ENCODE data around the gene MAN2C1.

Gene MAN2C1

DNA sequence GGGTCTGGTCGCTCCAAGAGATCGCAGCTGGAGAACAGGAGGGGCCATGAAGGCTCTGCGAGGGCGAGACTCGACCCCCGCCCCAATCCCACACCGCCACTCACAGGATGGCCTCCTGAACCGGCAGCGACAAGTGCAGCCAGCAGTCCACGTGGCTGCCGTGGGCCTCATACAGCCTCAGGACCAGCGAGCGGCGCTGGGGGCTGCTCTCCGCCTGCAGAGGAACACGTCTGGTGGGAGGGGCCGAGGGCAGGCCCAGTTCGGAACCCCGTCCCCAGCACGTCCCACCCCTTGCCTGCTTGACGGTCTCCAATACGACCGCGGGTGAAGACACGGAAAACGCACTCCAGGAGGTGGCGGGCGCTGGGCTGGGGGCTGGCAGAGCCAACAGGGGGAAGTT is 12.4 kb downstream of the MAN2C1 start:
- TF ChIP-seq CTCF (IDR thresholded peaks at IDR 0.05) = no peak
- H3K36me3 ChIP-seq (ENCODE audit: control insufficient read depth, insufficient read depth, low read length) = no peaks in the 10 kb centered on the region
- H3K9me3 ChIP-seq (ENCODE audit: control insufficient read depth, low read length) = no peaks in the 10 kb centered on the region

GRCh38 chr15:75355369-75355768 is 13.0 kb downstream of the MAN2C1 start:
- no peaks in the 10 kb centered on the region for H3K9me3 ChIP-seq (ENCODE audit: control insufficient read depth, low read length)
- no peak overlapping the region for H3K9ac ChIP-seq
- H3K4me2 ChIP-seq (ENCODE audit: low read length) = no peak overlapping the region
- TF ChIP-seq CTCF (IDR thresholded peaks at IDR 0.05) = no peak
- no peak overlapping the region for H3K4me3 ChIP-seq (ENCODE audit: low read depth, low read length)
- no peak overlapping the region for H3K27ac ChIP-seq
- H3K27me3 ChIP-seq (ENCODE audit: control insufficient read depth, insufficient read depth, low read length) = no peaks in the 10 kb centered on the region
- H3K36me3 ChIP-seq (ENCODE audit: control insufficient read depth, insufficient read depth, low read length) = no peaks in the 10 kb centered on the region
- H2AFZ ChIP-seq = no peak overlapping the region
- H3K79me2 ChIP-seq = no peaks in the 10 kb centered on the region
- no peaks in the 10 kb centered on the region for H3K4me1 ChIP-seq

More for the DNA sequence above, 12.4 kb downstream of the MAN2C1 start:
- Histone ChIP-seq H3K27me3 (ENCODE audit: control insufficient read depth, insufficient read depth, low read length) (no peaks in the 10 kb centered on the region), H3K4me3 (ENCODE audit: low read depth, low read length) (no peak overlapping the region), H3K4me1 (no peaks in the 10 kb centered on the region), H3K4me2 (ENCODE audit: low read length) (no peak overlapping the region), H3K27ac (no peak overlapping the region), H3K9ac (no peak overlapping the region), H2AFZ (no peak overlapping the region), H3K79me2 (no peaks in the 10 kb centered on the region)

DNA sequence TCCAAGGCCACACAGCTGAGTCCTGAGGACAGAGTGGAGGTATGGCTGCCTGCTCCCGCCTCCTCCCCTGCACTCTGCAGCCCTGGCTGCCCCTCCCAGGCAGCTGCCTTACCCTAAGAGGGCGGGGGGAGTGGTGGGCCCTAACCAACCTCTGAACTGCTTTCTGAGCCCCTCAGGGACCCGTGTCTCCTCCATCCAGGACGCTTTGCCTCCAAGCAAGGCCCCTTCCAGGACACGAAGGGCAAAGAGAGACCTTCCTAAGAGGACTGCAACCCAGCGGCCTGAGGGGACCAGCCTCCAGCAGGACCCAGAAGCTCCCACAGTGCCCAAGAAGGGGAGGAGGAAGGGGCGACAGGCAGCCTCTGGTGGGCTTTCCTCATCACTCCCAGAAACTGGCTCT is 14.0 kb downstream of the MAN2C1 start:
- Histone ChIP-seq H3K79me2 (no peaks in the 10 kb centered on the region), H3K9ac (no peak overlapping the region), H3K4me1 (no peaks in the 10 kb centered on the region), H3K4me2 (ENCODE audit: low read length) (no peak overlapping the region), H3K4me3 (ENCODE audit: low read depth, low read length) (no peak overlapping the region), H2AFZ (no peak overlapping the region), H3K9me3 (ENCODE audit: control insufficient read depth, low read length) (no peaks in the 10 kb centered on the region), H3K36me3 (ENCODE audit: control insufficient read depth, insufficient read depth, low read length) (no peaks in the 10 kb centered on the region), H3K27me3 (ENCODE audit: control insufficient read depth, insufficient read depth, low read length) (no peaks in the 10 kb centered on the region), H3K27ac (no peak overlapping the region)
- no peak for TF ChIP-seq CTCF (IDR thresholded peaks at IDR 0.05)

DNA sequence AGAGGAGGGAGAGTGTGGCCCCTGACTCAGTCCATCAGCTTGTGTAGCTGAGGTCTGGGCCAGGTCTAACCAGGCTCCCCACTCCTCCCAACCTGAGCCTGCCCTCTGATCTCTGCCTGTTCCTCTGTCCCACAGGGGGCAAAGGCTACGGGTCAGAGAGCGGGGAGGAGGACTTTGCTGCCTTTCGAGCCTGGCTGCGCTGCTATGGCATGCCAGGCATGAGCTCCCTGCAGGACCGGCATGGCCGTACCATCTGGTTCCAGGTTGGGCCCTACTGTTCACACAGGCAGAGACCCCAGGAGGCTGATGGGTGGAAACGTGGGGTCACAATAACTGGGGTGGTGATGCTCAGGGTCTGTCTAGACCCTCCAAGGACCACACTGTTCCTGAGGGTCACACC is 14.8 kb downstream of the MAN2C1 start:
- Histone ChIP-seq H3K4me1 (no peaks in the 10 kb centered on the region), H2AFZ (no peak overlapping the region), H3K4me3 (ENCODE audit: low read depth, low read length) (no peak overlapping the region), H3K27ac (no peak overlapping the region), H3K9ac (no peak overlapping the region), H3K27me3 (ENCODE audit: control insufficient read depth, insufficient read depth, low read length) (no peaks in the 10 kb centered on the region), H3K79me2 (no peaks in the 10 kb centered on the region), H3K36me3 (ENCODE audit: control insufficient read depth, insufficient read depth, low read length) (no peaks in the 10 kb centered on the region), H3K4me2 (ENCODE audit: low read length) (no peak overlapping the region), H3K9me3 (ENCODE audit: control insufficient read depth, low read length) (no peaks in the 10 kb centered on the region)
- no peak for TF ChIP-seq CTCF (IDR thresholded peaks at IDR 0.05)

DNA sequence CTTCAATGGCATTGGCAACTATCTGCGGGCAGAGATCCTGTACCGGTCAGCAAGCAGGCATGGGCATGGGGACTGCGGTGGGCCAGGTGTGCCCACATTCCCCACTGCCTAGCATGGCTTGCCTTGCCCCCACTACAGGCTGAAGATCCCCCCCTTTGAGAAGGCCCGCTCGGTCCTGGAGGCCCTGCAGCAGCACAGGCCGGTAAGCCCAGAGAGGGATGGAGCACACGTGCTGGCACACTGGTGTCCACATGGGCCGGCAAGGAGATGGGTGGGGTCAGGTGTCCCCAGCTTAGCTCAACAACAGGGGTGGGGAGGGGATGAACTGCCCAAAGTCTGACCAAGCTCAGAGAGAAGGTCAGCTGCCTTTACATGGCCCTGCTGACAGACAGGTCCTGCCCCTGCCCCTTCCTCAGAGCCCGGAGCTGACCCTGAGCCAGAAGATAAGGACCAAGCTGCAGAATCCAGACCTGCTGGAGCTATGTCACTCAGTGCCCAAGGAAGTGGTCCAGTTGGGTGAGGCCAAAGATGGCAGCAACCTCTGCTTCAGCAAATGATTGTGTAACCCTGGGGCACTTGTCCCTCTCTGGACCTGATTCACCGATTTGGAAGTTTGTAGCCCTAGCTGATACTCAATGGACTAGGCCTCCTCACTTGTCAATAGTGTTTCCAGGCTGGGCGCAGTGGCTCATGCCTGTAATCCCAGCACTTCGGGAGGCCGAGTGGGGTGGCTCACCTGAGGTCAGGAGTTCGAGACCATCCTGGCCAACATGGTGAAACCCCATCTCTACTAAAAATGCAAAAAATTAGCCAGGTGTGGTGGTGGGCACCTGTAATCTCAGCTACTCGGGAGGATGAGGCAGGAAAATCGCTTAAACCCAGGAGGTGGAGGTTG is 16.0 kb downstream of the MAN2C1 start:
- Histone ChIP-seq H3K79me2 (no peaks in the 10 kb centered on the region), H2AFZ (no peak overlapping the region), H3K4me2 (ENCODE audit: low read length) (no peak overlapping the region), H3K27me3 (ENCODE audit: control insufficient read depth, insufficient read depth, low read length) (no peaks in the 10 kb centered on the region), H3K27ac (no peak overlapping the region), H3K36me3 (ENCODE audit: control insufficient read depth, insufficient read depth, low read length) (no peaks in the 10 kb centered on the region), H3K4me3 (ENCODE audit: low read depth, low read length) (no peak overlapping the region), H3K9me3 (ENCODE audit: control insufficient read depth, low read length) (no peaks in the 10 kb centered on the region), H3K9ac (no peak overlapping the region), H3K4me1 (no peaks in the 10 kb centered on the region)
- no peak for TF ChIP-seq CTCF (IDR thresholded peaks at IDR 0.05)

Measured in parathyroid adenoma (tissue), 2 donors.